GM12873 (cell line): ENCODE measurements around the gene COL23A1.

Experiments
- CTCF ChIP-seq: IDR thresholded peaks from 2 replicates; pipeline ENCODE4 v1.5.1; 2012; ENCODE audit warnings: low read depth, mild to moderate bottlenecking, moderate library complexity, low read length, control low read depth; ENCODE audit not compliant: insufficient read depth; ENCODE audit errors: missing control alignments

The COL23A1 gene

DNA sequence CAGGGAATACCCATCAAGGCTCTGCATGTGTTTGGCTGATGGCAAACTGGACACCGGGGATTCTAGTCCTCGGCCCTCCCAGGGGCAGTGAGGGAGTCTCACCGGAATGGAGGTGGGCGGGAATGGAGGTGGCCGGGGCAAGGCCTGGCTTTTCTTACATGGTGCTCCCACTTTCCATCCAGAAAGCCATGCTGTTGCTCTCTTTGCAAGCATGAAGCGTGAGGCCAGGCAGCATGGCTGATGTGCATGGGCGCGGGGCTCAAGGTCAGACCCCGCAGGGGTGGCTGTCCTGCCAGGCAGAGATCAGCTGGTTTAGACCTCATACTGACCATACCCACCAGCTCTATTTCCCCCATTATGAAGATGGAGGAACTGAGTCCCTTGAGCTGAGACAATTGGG is 249.6 kb downstream of the COL23A1 start:
- TF ChIP-seq CTCF, result no peak

- no peak for TF ChIP-seq CTCF
Measured at GRCh38 chr5:178340187-178340586, 250.0 kb downstream of the COL23A1 start.

DNA sequence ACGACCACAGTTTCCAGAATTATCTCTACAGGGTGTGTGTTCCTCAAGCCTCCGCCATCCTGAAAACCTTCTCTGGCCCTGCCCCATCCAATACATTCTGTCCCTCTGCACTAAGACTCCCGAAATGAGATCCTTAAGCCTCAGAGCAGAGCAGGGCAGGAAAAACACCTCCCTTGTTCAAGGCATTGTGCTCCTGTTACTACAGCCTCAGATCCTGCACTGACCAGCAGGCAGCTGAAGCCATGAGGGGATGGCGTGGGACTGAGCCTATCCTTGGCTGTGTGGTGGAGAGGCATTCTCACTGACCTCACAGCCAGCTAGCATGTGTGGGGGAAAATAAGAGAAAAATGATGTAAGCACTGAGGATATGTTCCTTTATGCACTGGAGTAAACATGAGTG is 250.9 kb downstream of the COL23A1 start:
- no peak for TF ChIP-seq CTCF

DNA sequence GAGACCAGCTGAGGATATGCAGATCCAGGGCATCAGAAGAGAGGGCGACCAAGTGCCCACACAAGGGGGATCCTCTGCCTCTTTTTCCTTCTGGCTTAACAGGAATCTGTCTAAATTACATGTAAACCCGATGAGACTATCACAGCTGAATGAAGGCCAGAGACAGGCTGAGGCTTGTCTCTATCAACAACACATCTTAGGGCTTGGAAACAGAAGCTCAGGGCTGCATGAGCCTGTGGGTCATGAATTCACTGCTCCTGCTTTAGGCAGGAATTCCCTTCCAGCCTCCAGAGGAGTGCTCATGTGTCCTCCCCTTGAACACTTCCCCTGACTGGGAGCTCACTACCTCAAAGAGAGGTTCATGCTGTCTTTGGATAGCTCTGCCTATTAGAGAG is 251.4 kb downstream of the COL23A1 start:
- TF ChIP-seq CTCF, result no peak

DNA sequence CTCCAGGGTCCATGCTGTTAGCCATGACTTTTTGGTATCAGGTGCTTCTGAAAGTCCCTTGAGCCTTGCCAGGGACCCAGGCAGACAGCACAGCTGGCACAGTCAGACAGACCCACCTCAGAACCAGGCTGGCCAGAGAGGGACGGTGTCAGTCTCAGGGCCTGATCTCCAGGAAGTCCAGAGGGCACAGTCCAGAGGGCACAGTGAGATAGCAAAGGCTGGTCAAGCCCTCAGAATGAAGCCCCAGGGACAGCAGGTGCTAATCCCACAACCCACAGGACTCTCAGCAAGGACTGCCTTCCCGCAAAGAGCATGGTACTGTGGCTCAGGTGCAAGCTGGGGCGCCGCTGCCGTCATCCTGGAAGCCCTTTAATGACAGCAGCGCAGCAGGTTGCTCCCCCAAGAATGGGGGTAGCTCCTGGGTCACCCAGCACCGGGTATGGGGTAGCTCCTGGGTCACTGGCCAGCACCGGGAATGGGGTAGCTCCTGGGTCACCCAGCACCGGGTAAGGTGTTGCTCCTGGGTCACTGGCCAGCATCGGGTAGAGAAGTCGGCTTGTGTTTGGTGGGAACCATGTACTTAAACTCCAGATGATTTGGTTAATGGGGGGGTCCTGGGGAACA is 252.0 kb downstream of the COL23A1 start:
- no peak for TF ChIP-seq CTCF

DNA sequence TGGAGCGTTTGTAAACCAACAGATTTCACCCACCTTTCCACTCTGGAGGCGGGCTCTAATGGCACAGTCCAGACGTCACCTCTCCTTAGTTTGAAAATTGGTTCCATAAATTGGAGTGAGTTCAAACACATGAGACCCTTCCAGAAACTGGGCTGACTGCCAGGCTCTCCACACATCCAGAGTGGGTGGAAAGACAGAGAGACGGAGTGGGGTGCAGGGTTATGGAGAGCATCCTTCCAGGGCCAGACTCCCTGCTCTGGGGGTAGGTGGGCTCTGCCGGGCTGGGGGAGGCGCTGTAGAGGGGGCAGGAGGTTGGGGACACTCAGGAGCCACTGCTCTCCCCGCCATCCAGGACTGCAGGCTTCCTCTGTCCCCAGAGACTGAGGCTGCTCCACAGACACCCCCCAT is 252.9 kb downstream of the COL23A1 start:
- TF ChIP-seq CTCF, result no peak

DNA sequence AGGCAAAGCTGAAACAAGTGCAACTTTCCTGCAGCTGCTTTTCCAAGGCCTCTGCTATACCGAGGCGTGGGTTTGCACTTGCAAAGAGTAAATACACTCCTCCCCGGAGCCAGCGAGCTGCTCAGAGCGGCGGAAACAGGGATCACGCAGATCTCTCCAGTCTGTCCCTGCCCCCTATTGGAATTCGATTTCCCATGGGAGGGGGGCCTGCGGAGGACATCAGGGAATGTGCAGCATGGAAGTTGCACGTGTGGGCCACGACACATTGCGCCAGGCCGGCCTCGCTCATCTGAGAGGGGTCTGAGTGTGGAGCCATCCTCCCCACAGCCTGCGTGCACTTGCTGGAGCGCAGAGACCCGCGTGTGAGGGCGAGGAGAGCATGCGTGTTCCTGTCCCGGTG is 253.3 kb downstream of the COL23A1 start:
- TF ChIP-seq CTCF, result no peak
